ENCODE results near the gene FOXR1.
"Not testable (repeated sequence)": the region's sequence is repeated elsewhere in the genome, so short reads cannot be mapped to it uniquely, and the experiment has no call there.

The FOXR1 gene

GRCh38 chr11:118948000-118948399 lies 23.6 kb upstream of the FOXR1 start:
- DNase-seq, result no peak

- DNase-seq, result no peak
These were observed 18.3 kb upstream of the FOXR1 start for GRCh38 chr11:118953265-118953664.

GRCh38 chr11:118953976-118954375 lies 17.6 kb upstream of the FOXR1 start:
- not testable (repeated sequence) for DNase-seq

GRCh38 chr11:118956094-118956846 lies 15.3 kb upstream of the FOXR1 start, which contains the start of gene UPK2:
Gene UPK2, plus strand, starts transcription at chr11:118956298. Its CDS starts 53 bp downstream, at chr11:118956351.
- DNase-seq, result peak; percentile 92 to 94

- no peak for DNase-seq
These were observed 14.6 kb upstream of the FOXR1 start for GRCh38 chr11:118956847-118957469.

- DNase-seq, result no peak
These were observed 14.0 kb upstream of the FOXR1 start for GRCh38 chr11:118957549-118957948.

GRCh38 chr11:118957968-118958367 lies 13.6 kb upstream of the FOXR1 start:
- no peak for DNase-seq

- no peak for DNase-seq
These were observed 13.0 kb upstream of the FOXR1 start for GRCh38 chr11:118958577-118958976.

- no peak for DNase-seq
These were observed 10.4 kb upstream of the FOXR1 start for GRCh38 chr11:118961189-118961588.

GRCh38 chr11:118961591-118961990 lies 10.0 kb upstream of the FOXR1 start:
- no peak for DNase-seq

GRCh38 chr11:118969508-118969907 lies 2.1 kb upstream of the FOXR1 start:
- DNase-seq, result not testable (repeated sequence)

GRCh38 chr11:118973985-118974384 lies 2.4 kb downstream of the FOXR1 start:
- DNase-seq, result no peak

GRCh38 chr11:118975771-118976709 lies 4.5 kb downstream of the FOXR1 start:
- DNase-seq, result no peak

GRCh38 chr11:118979434-118979833 lies 7.9 kb downstream of the FOXR1 start:
- no peak for DNase-seq

GRCh38 chr11:118980191-118980881 lies 8.8 kb downstream of the FOXR1 start:
- no peak for DNase-seq

GRCh38 chr11:118984337-118984736 lies 12.8 kb downstream of the FOXR1 start:
- DNase-seq, result not testable (repeated sequence)

GRCh38 chr11:118984825-118985224 lies 13.3 kb downstream of the FOXR1 start:
- no peak for DNase-seq

GRCh38 chr11:118988280-118988679 lies 16.7 kb downstream of the FOXR1 start:
- no peak for DNase-seq

- DNase-seq, result not testable (repeated sequence)
These were observed 20.0 kb downstream of the FOXR1 start for GRCh38 chr11:118991486-118992038.

- DNase-seq, result peak; percentile 61 to 63
These were observed 25.5 kb downstream of the FOXR1 start for GRCh38 chr11:118996926-118997626.

- DNase-seq, result peak; percentile 97 to 99
These were observed 26.2 kb downstream of the FOXR1 start, which contains the start of gene CENATAC for GRCh38 chr11:118997627-118998387. Gene CENATAC, plus strand, starts transcription at chr11:118998138. Its CDS starts 60 bp downstream, at chr11:118998198.

Data from activated T-cell treated with anti-CD3 and anti-CD28 coated beads, Interleukin-2, amount 50 U/mL, for 48 hours (primary cell).